MG63 (cell line): ENCODE data around the gene NPAS4. TPM values are rescaled to one million over a fixed set of nuclear protein-coding genes. Genes with fewer than 3 reads are reported as not detected.
"Not testable (repeated sequence)": the region's sequence is repeated elsewhere in the genome, so short reads cannot be mapped to it uniquely, and the experiment has no call there.

Experiments used
- DNase-seq: peaks from one replicate; pipeline ENCODE4 v3.0.0-alpha.2; 2020
- H3K27me3 ChIP-seq: fragments of 250-450 bp; sonication (Bioruptor Pico); 2 replicates; pipeline ENCODE4 v1.5.1; 2020; ENCODE audit warnings: mild to moderate bottlenecking, moderate library complexity
- H3K36me3 ChIP-seq: fragments of 250-450 bp; sonication (Bioruptor Pico); 2 replicates; pipeline ENCODE4 v1.5.1; 2020; ENCODE audit warnings: mild to moderate bottlenecking, moderate library complexity
- H3K4me3 ChIP-seq: fragments of 250-450 bp; sonication (Bioruptor Pico); 2 replicates; pipeline ENCODE4 v1.5.1; 2020; ENCODE audit warnings: mild to moderate bottlenecking, moderate library complexity
- H3K9me3 ChIP-seq: fragments of 250-450 bp; sonication (Bioruptor Pico); 2 replicates; pipeline ENCODE4 v1.5.1; 2020; ENCODE audit warnings: mild to moderate bottlenecking, moderate library complexity
- total RNA-seq: library from RNA; depleted of rRNA; stranded (reverse); fragments of >200 nt; shearing (Covaris generic); gene quantifications from 2 replicates; pipeline ENCODE4 v1.2.3, GENCODE V29; 2014; ENCODE audit warnings: low replicate concordance

Gene NPAS4
- total RNA-seq, 1 experiment from 2014 or later = not detected

GRCh38 chr11:66412110-66412509, 8.7 kb upstream of the NPAS4 start:
- Histone ChIP-seq H3K27me3 (peaks cover 34% of the 10 kb centered on the region), H3K36me3 (no peaks in the 10 kb centered on the region), H3K9me3 (no peaks in the 10 kb centered on the region), H3K4me3 (no peak overlapping the region)
- no peak for DNase-seq

GRCh38 chr11:66413167-66413566, 7.7 kb upstream of the NPAS4 start:
- peaks cover 27% of the 10 kb centered on the region for H3K27me3 ChIP-seq
- no peaks in the 10 kb centered on the region for H3K36me3 ChIP-seq
- no peaks in the 10 kb centered on the region for H3K9me3 ChIP-seq
- no peak for DNase-seq
- no peak overlapping the region for H3K4me3 ChIP-seq

GRCh38 chr11:66414120-66414934, 6.5 kb upstream of the NPAS4 start:
- Histone ChIP-seq H3K27me3 (peaks cover 26% of the 10 kb centered on the region), H3K36me3 (no peaks in the 10 kb centered on the region), H3K4me3 (no peak overlapping the region), H3K9me3 (no peaks in the 10 kb centered on the region; the same call in 1 of the 2 replicates)
- DNase-seq = no peak

GRCh38 chr11:66415423-66415822, 5.4 kb upstream of the NPAS4 start:
- no peaks in the 10 kb centered on the region for H3K36me3 ChIP-seq
- no peaks in the 10 kb centered on the region; the same call in 1 of the 2 replicates for H3K9me3 ChIP-seq
- no peak overlapping the region for H3K4me3 ChIP-seq
- H3K27me3 ChIP-seq = peaks cover 25% of the 10 kb centered on the region
- DNase-seq = no peak

GRCh38 chr11:66417000-66417399, 3.8 kb upstream of the NPAS4 start:
- Histone ChIP-seq H3K36me3 (no peaks in the 10 kb centered on the region), H3K9me3 (peaks cover 4% of the 10 kb centered on the region), H3K4me3 (no peak overlapping the region), H3K27me3 (peaks cover 25% of the 10 kb centered on the region)
- DNase-seq = no peak

- Histone ChIP-seq H3K36me3 (no peaks in the 10 kb centered on the region), H3K4me3 (no peak overlapping the region), H3K9me3 (peaks cover 4% of the 10 kb centered on the region), H3K27me3 (peaks cover 25% of the 10 kb centered on the region)
- peak; percentile 91 for DNase-seq
Observed at GRCh38 chr11:66418168-66418985, 2.5 kb upstream of the NPAS4 start.

GRCh38 chr11:66418986-66419308, 1.9 kb upstream of the NPAS4 start:
- Histone ChIP-seq H3K36me3 (no peaks in the 10 kb centered on the region), H3K27me3 (peaks cover 23% of the 10 kb centered on the region), H3K4me3 (no peak overlapping the region), H3K9me3 (peaks cover 4% of the 10 kb centered on the region)
- no peak for DNase-seq

GRCh38 chr11:66419825-66420224, 1.0 kb upstream of the NPAS4 start:
- no peaks in the 10 kb centered on the region for H3K36me3 ChIP-seq

GRCh38 chr11:66421492-66422205, 814 bp downstream of the NPAS4 start:
- peaks cover 4% of the 10 kb centered on the region for H3K9me3 ChIP-seq

More at GRCh38 chr11:66419825-66420224, 1.0 kb upstream of the NPAS4 start:
- no peak for DNase-seq
- Histone ChIP-seq H3K27me3 (peaks cover 14% of the 10 kb centered on the region), H3K9me3 (peaks cover 4% of the 10 kb centered on the region), H3K4me3 (no peak overlapping the region)

GRCh38 chr11:66426314-66426713, 5.5 kb downstream of the NPAS4 start:
- H3K36me3 ChIP-seq = no peaks in the 10 kb centered on the region; the same call in 1 of the 2 replicates
- DNase-seq = no peak

More at GRCh38 chr11:66421492-66422205, 814 bp downstream of the NPAS4 start:
- Histone ChIP-seq H3K36me3 (no peaks in the 10 kb centered on the region), H3K4me3 (no peak overlapping the region), H3K27me3 (peaks cover 9% of the 10 kb centered on the region)
- DNase-seq = peak; percentile 73

GRCh38 chr11:66428933-66429332, 8.1 kb downstream of the NPAS4 start:
- no peaks in the 10 kb centered on the region for H3K9me3 ChIP-seq
- H3K27me3 ChIP-seq = no peaks in the 10 kb centered on the region
- no peak overlapping the region for H3K4me3 ChIP-seq
- H3K36me3 ChIP-seq = no peaks in the 10 kb centered on the region; the same call in 1 of the 2 replicates
- DNase-seq = no peak

More at GRCh38 chr11:66426314-66426713, 5.5 kb downstream of the NPAS4 start:
- Histone ChIP-seq H3K9me3 (peaks cover 4% of the 10 kb centered on the region), H3K4me3 (no peak overlapping the region), H3K27me3 (no peaks in the 10 kb centered on the region)

GRCh38 chr11:66429983-66430602, 9.3 kb downstream of the NPAS4 start:
- H3K4me3 ChIP-seq = no peak overlapping the region
- H3K9me3 ChIP-seq = no peaks in the 10 kb centered on the region
- no peaks in the 10 kb centered on the region; the same call in 1 of the 2 replicates for H3K36me3 ChIP-seq
- peak; percentile 47 for DNase-seq
- H3K27me3 ChIP-seq = no peaks in the 10 kb centered on the region

GRCh38 chr11:66431287-66431686, 10.5 kb downstream of the NPAS4 start:
- DNase-seq, H3K27me3 ChIP-seq, H3K4me3 ChIP-seq, H3K9me3 ChIP-seq, H3K36me3 ChIP-seq: not testable (repeated sequence)

GRCh38 chr11:66431871-66432329, 11.1 kb downstream of the NPAS4 start:
- H3K4me3 ChIP-seq, H3K27me3 ChIP-seq, H3K9me3 ChIP-seq, DNase-seq, H3K36me3 ChIP-seq: not testable (repeated sequence)

GRCh38 chr11:66432597-66432996, 11.8 kb downstream of the NPAS4 start:
- DNase-seq = no peak
- H3K9me3 ChIP-seq = no peaks in the 10 kb centered on the region
- H3K4me3 ChIP-seq = no peak overlapping the region
- peaks cover 8% of the 10 kb centered on the region for H3K36me3 ChIP-seq
- no peaks in the 10 kb centered on the region for H3K27me3 ChIP-seq

- peak overlapping the region; percentile 81 for H3K4me3 ChIP-seq
- no peaks in the 10 kb centered on the region for H3K27me3 ChIP-seq
- no peaks in the 10 kb centered on the region for H3K9me3 ChIP-seq
- peaks cover 8% of the 10 kb centered on the region for H3K36me3 ChIP-seq
- no peak for DNase-seq
Observed at GRCh38 chr11:66437979-66438503, 17.2 kb downstream of the NPAS4 start.
